IMR-90 (cell line): ENCODE data around the gene GRIK5. TPM values are rescaled to one million over a fixed set of nuclear protein-coding genes. Genes with fewer than 3 reads are reported as not detected.

Source experiments
- ATAC-seq: fragments of 200-7000 bp; cut with Tn5 transposase; 2 replicates; pipeline ENCODE4 v1.9.1; 2020; ENCODE audit warnings: low read depth, mild to moderate bottlenecking, moderate library complexity
- BruUV-seq: library from RNA; stranded (reverse); fragments of 400-500 nt; replicated peaks from 2 replicates; lab custom pipeline; 2021; lab: Mats Ljungman, UMichigan
- CTCF ChIA-PET: fragments of 300-600 bp; formaldehyde crosslinking; extraction: SDS; loops from one replicate; lab custom pipeline; 2021; ENCODE audit warnings: antibody characterized with exemption; lab: Yijun Ruan, JAX
- POLR2A ChIA-PET: fragments of 300-600 bp; sonication (Branson Sonifier 250); formaldehyde crosslinking; loops from one replicate; lab custom pipeline; 2022; ENCODE audit warnings: antibody characterized with exemption; ENCODE audit not compliant: unreplicated experiment; lab: Charles Lee
- DNase-seq: peaks from one replicate; pipeline ENCODE4 v3.0.0; 2013
- H2AFZ ChIP-seq: replicated peaks from 2 replicates; pipeline ENCODE3; 2013; ENCODE audit warnings: low read length, mild to moderate bottlenecking; ENCODE audit not compliant: poor library complexity
- H2AK5ac ChIP-seq: 2 replicates; pipeline ENCODE4 v1.6.1; 2013; ENCODE audit warnings: low read depth, low read length, inconsistent platforms
- H2AK9ac ChIP-seq: replicated peaks from 2 replicates; pipeline ENCODE3; 2013; ENCODE audit warnings: mild to moderate bottlenecking, low read depth, low read length, moderate library complexity; ENCODE audit not compliant: poor library complexity
- H2BK120ac ChIP-seq: 2 replicates; pipeline ENCODE4 v1.6.1; 2013; ENCODE audit warnings: low read depth, low read length, inconsistent platforms
- H2BK15ac ChIP-seq: 3 replicates; pipeline ENCODE4 v1.6.1; 2013; ENCODE audit warnings: low read depth, low read length, inconsistent platforms
- H2BK20ac ChIP-seq: 2 replicates; pipeline ENCODE4 v1.6.1; 2013; ENCODE audit warnings: low read depth, mild to moderate bottlenecking, inconsistent platforms, low read length, moderate library complexity
- H2BK5ac ChIP-seq: 2 replicates; pipeline ENCODE4 v1.6.1; 2013; ENCODE audit warnings: mild to moderate bottlenecking, low read depth, low read length, inconsistent platforms; ENCODE audit not compliant: poor library complexity, severe bottlenecking
- H3K14ac ChIP-seq: replicated peaks from 2 replicates; pipeline ENCODE4 v1.6.1; 2013; ENCODE audit warnings: low read depth, low read length, inconsistent platforms
- H3K18ac ChIP-seq: 2 replicates; pipeline ENCODE4 v1.6.1; 2013; ENCODE audit warnings: low read depth, low read length, control low read depth
- H3K23ac ChIP-seq: 2 replicates; pipeline ENCODE4 v1.6.1; 2013; ENCODE audit warnings: low read depth, low read length, inconsistent platforms
- H3K27ac ChIP-seq: 2 replicates; pipeline ENCODE4 v1.5.1; 2013; ENCODE audit warnings: mild to moderate bottlenecking, control low read depth, low read length; ENCODE audit not compliant: insufficient read depth
- H3K27me3 ChIP-seq: 2 replicates; pipeline ENCODE4 v1.6.1; 2013; ENCODE audit warnings: low read length; ENCODE audit not compliant: control insufficient read depth, insufficient read depth
- H3K36me3 ChIP-seq: 2 replicates; pipeline ENCODE4 v1.6.1; 2013; ENCODE audit warnings: low read length, mixed read lengths; ENCODE audit not compliant: control insufficient read depth, insufficient read depth
- H3K4ac ChIP-seq: 2 replicates; pipeline ENCODE4 v1.6.1; 2013; ENCODE audit warnings: low read depth, low read length, inconsistent platforms
- H3K4me1 ChIP-seq: 2 replicates; pipeline ENCODE4 v1.6.1; 2013; ENCODE audit warnings: low read length, mixed read lengths; ENCODE audit not compliant: control insufficient read depth, insufficient read depth
- H3K4me2 ChIP-seq: 2 replicates; pipeline ENCODE4 v1.6.1; 2013; ENCODE audit warnings: low read depth, mild to moderate bottlenecking, control low read depth, low read length, moderate library complexity
- H3K4me3 ChIP-seq: 2 replicates; pipeline ENCODE4 v1.5.1; 2013; ENCODE audit warnings: low read depth, mild to moderate bottlenecking, control low read depth, low read length, moderate library complexity; ENCODE audit not compliant: insufficient read depth
- H3K56ac ChIP-seq: 2 replicates; pipeline ENCODE4 v1.6.1; 2013; ENCODE audit warnings: low read length, inconsistent platforms; ENCODE audit not compliant: insufficient read depth; ENCODE audit errors: extremely low read depth
- H3K79me1 ChIP-seq, 2 experiments: 2 replicates each; pipeline ENCODE4 v1.6.1; 2013; ENCODE audit warnings: low read length in 2 of 2, inconsistent platforms in 1 of 2, low read depth in 1 of 2
- H3K9ac ChIP-seq: 2 replicates; pipeline ENCODE4 v1.6.1; 2013; ENCODE audit warnings: low read depth, low read length, control low read depth
- H3K9me1 ChIP-seq: 2 replicates; pipeline ENCODE4 v1.6.1; 2013; ENCODE audit warnings: low read length, inconsistent platforms; ENCODE audit not compliant: insufficient read depth
- H3K9me3 ChIP-seq: 2 replicates; pipeline ENCODE4 v1.6.1; 2013; ENCODE audit warnings: low read length; ENCODE audit not compliant: control insufficient read depth, insufficient read depth
- H4K20me1 ChIP-seq: 2 replicates; pipeline ENCODE4 v1.6.1; 2013; ENCODE audit warnings: low read length, inconsistent platforms; ENCODE audit not compliant: insufficient read depth
- H4K5ac ChIP-seq: 2 replicates; pipeline ENCODE4 v1.6.1; 2013; ENCODE audit warnings: mild to moderate bottlenecking, low read depth, low read length, control low read depth
- H4K8ac ChIP-seq, 2 experiments: 2 replicates each; pipeline ENCODE4 v1.6.1; 2013; ENCODE audit warnings: low read depth in 2 of 2, low read length in 2 of 2, control low read depth in 1 of 2, inconsistent platforms in 1 of 2
- H4K91ac ChIP-seq: 2 replicates; pipeline ENCODE4 v1.6.1; 2013; ENCODE audit warnings: low read depth, low read length, inconsistent platforms; ENCODE audit not compliant: insufficient read depth
- MAFK ChIP-seq: IDR thresholded peaks from 2 replicates; pipeline ENCODE4 v1.6.1; 2012; ENCODE audit warnings: low read depth, low read length, improper control_type of control experiment
- MXI1 ChIP-seq: IDR thresholded peaks from 2 replicates; pipeline ENCODE4 v1.6.1; 2012; ENCODE audit warnings: low read depth, mild to moderate bottlenecking, low read length, moderate library complexity, borderline replicate concordance
- RAD21 ChIP-seq: IDR thresholded peaks from 2 replicates; pipeline ENCODE4 v1.6.1; 2012; ENCODE audit warnings: low read length, improper control_type of control experiment
- RFX5 ChIP-seq: IDR thresholded peaks from 2 replicates; pipeline ENCODE4 v1.8.0; 2012; ENCODE audit warnings: low read depth, mild to moderate bottlenecking, low read length, moderate library complexity
- SMC3 ChIP-seq: fragments of 150-350 bp; IDR thresholded peaks from 2 replicates; pipeline ENCODE4 v1.6.1; 2016; ENCODE audit warnings: low read depth, mild to moderate bottlenecking, antibody characterized with exemption, low read length, moderate library complexity
- WGBS, 2 experiments: methylation state at CpG; one replicate each; pipeline versions ENCODE4 v1.1.5 to v1.1.7; 2013; ENCODE audit warnings: missing lambda C conversion rate in 2 of 2; ENCODE audit not compliant: insufficient read length in 1 of 2; ENCODE audit errors: extremely low coverage in 2 of 2; 5-methylcytosine and 5-hydroxymethylcytosine counted together
- dilution Hi-C: fragments of 300-500 bp; cut with HindIII; formaldehyde crosslinking; loops from one replicate; pipeline ENCODE4 v1.14.3; 2018; ENCODE audit warnings: low sequenced_read_pairs; ENCODE audit not compliant: unreplicated experiment
- in situ Hi-C: fragments of 300-500 bp; cut with MboI; formaldehyde crosslinking; loops from 3 replicates; pipeline ENCODE4 v1.14.3; 2019; ENCODE audit warnings: low sequenced_read_pairs, inconsistent platforms, mixed read lengths
- intact Hi-C: fragments of 100-400 bp; cut with micrococcal nuclease; formaldehyde crosslinking; loops from 2 replicates; pipeline ENCODE4 v1.10.0; 2022
- polyA plus RNA-seq, 3 experiments: library from polyadenylated mRNA; depleted of rRNA; stranded (reverse); fragments of >200 nt; gene quantifications; 2 replicates each; pipeline ENCODE4 v1.2.3, GENCODE V29; 2012; ENCODE audit warnings: low replicate concordance in 1 of 3
- total RNA-seq: library from RNA; depleted of rRNA; stranded (reverse); fragments of >200 nt; gene quantifications from 2 replicates; pipeline ENCODE4 v1.2.3, GENCODE V29; 2012
- TF ChIP-seq, protein P1 (sequence below): fragments of 150-350 bp; IDR thresholded peaks from 2 replicates; pipeline ENCODE4 v1.6.1; 2017; ENCODE audit warnings: mild to moderate bottlenecking, antibody characterized with exemption, low read length, low read depth

Gene GRIK5
- total and polyA plus RNA-seq, 2 of the 4 experiments (the other 2 are of a cell fraction) = 0.10 TPM; not detected in 1

DNA sequence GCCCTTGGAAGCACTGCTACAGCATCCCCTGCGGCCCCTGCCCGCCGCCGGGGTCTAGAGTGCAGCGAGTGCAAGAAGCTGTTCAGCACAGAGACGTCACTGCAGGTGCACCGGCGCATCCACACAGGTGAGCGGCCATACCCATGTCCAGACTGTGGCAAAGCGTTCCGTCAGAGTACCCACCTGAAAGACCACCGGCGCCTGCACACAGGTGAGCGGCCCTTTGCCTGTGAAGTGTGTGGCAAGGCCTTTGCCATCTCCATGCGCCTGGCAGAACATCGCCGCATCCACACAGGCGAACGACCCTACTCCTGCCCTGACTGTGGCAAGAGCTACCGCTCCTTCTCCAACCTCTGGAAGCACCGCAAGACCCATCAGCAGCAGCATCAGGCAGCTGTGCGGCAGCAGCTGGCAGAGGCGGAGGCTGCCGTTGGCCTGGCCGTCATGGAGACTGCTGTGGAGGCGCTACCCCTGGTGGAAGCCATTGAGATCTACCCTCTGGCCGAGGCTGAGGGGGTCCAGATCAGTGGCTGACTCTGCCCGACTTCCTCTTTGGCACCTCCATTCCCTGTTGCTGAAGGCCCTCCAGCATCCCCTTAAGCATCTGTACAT is 10.9 kb upstream of the GRIK5 start:
- CTCF ChIA-PET = interaction anchor here (1.0 to 1.1 kb wide), 3 partner anchors 18 to 46 kb away, joined by 3 to 4 read pairs (median 3); no protein-coding TSS in a partner anchor
- BruUV-seq = no TSS peak
- no peak overlapping the region for H3K4me3 ChIP-seq

More for the DNA sequence above, 10.9 kb upstream of the GRIK5 start:
- H2BK5ac ChIP-seq = no peak overlapping the region
- H4K91ac ChIP-seq = no peak overlapping the region
- H4K20me1 ChIP-seq = peaks cover 61% of the 10 kb centered on the region
- H3K56ac ChIP-seq = no peak overlapping the region
- no peak overlapping the region for H4K8ac ChIP-seq
- no peak overlapping the region for H3K27ac ChIP-seq
- no peak overlapping the region for H3K23ac ChIP-seq
- peaks cover 17 to 67% of the 10 kb centered on the region in 2 experiments for H3K79me1 ChIP-seq
- H3K27me3 ChIP-seq = no peaks in the 10 kb centered on the region
- H3K4me2 ChIP-seq = no peak overlapping the region
- H3K9me3 ChIP-seq = no peaks in the 10 kb centered on the region
- in situ Hi-C loops (no loop called here), dilution Hi-C loops (no loop called here), intact Hi-C loops (no loop called here)
- peak overlapping the region; percentile 36 for H2AK9ac ChIP-seq
- peaks cover 40% of the 10 kb centered on the region for H3K36me3 ChIP-seq
- ATAC-seq (no peak), DNase-seq (no peak)
- no peak overlapping the region for H4K5ac ChIP-seq
- no peak overlapping the region for H2BK120ac ChIP-seq
- no peak overlapping the region for H3K14ac ChIP-seq
- H3K4me1 ChIP-seq = peaks cover 6% of the 10 kb centered on the region
- H3K4ac ChIP-seq = no peak overlapping the region
- H3K18ac ChIP-seq = no peak overlapping the region
- no peak overlapping the region for H3K9ac ChIP-seq
- TF ChIP-seq RFX5 (no peak), RAD21 (no peak), SMC3 (no peak), MAFK (no peak), MXI1 (no peak)
- TF ChIP-seq, protein P1, sequence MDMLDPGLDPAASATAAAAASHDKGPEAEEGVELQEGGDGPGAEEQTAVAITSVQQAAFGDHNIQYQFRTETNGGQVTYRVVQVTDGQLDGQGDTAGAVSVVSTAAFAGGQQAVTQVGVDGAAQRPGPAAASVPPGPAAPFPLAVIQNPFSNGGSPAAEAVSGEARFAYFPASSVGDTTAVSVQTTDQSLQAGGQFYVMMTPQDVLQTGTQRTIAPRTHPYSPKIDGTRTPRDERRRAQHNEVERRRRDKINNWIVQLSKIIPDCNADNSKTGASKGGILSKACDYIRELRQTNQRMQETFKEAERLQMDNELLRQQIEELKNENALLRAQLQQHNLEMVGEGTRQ = no peak
- H2AK5ac ChIP-seq = no peak overlapping the region
- POLR2A ChIA-PET = no interaction called here
- H2AFZ ChIP-seq = peak overlapping the region; percentile 17
- peaks cover 25% of the 10 kb centered on the region for H3K9me1 ChIP-seq
- WGBS, 2 experiments = 87% methylated on average over 10 of the region's 28 CpGs; no CpG with 5 or more reads in 1 of the 2 experiments
- no peak overlapping the region for H2BK20ac ChIP-seq
- no peak overlapping the region for H2BK15ac ChIP-seq
